GM21717 (cell line): ENCODE results near the gene TASP1.

ENCODE experiments used
- ATAC-seq: cut with Tn5 transposase; IDR thresholded peaks from one replicate; pipeline ENCODE4 v1.9.1; 2021; ENCODE audit warnings: mild to moderate bottlenecking, moderate library complexity; ENCODE audit not compliant: unreplicated experiment

TASP1 gene

DNA sequence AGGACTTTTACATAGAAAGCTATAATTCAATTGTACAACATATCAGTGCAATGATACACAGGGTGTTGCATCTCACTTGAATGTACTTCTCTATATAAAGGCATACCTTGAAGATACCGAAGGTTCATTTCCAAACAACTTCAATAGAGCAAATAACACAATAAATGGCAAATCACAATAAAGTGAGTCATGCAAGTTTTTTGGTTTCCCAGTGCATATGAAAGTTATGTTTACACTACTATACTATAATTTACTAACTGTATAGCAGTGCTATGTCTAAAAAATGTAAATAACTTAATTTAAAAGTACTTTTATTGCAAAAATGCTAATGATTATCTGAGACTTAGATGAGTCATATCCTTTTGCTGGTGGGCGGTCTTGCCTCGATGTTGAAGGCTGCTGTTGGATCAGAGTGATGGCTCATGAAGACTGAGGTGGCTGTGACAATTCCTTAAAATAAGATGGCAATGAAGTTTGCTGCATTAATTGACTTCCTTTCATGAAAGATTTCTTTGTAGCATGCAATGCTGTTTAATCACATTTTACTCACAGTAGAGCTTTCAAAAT, 188.8 kb downstream of the TASP1 start:
- no peak for ATAC-seq

GRCh38 chr20:13447385-13448180, 191.1 kb downstream of the TASP1 start:
- ATAC-seq, result no peak

DNA sequence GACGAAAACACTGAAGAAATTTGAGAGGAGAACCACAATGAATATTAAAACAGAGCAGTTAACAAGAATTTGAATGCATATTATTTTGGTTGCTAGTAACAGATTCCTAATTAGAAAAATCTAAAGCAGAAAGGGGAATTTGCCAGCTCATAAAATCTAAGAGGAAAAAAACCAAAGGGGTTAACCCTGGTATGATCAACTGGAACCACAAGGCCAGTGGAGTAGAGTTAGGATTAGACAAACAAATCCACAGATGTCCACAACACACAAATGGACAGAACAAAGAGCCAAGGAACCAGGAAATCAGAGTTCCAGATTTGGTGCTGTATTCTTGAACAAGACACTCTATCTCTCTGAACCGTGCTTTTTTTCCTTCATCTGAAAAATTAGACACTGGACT, 195.0 kb downstream of the TASP1 start:
- ATAC-seq, result no peak

- ATAC-seq, result no peak
Measured at GRCh38 chr20:13442986-13443385, 195.7 kb downstream of the TASP1 start.

- no peak for ATAC-seq
Measured at GRCh38 chr20:13441388-13441787, 197.3 kb downstream of the TASP1 start.

GRCh38 chr20:13436530-13436929, 202.2 kb downstream of the TASP1 start:
- no peak for ATAC-seq

- no peak for ATAC-seq
Measured at GRCh38 chr20:13432126-13432525, 206.6 kb downstream of the TASP1 start.

DNA sequence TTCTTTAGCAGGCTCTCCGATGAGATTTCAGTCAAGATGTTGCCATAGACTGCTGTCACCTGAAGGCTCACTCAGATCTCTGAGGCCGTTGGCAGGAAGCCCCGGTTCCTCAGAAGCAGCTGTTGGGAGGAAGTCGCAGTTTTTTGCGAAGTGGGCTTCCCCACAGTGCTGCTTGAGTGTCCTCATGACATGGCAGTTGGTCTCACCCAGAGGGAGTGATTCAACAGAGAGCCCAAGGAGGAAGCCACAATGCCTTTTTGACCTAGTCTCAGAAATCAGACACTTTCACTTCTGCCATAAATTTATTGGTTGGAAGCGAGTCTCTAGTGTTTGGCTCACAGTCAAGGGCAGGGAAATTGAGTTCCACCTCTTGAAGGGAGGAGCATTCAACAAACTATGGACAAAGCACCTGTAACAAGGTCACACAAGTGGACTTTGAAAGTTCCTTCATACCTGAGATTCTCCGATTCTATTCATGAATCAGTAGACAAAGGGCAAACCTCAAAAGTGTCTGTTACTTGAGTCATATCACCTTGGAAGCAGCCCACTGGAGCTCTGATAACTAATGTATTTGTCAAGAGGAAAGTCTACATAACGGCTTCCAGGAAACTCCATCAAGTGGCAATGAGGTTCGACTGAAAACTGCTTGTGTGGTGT, 208.3 kb downstream of the TASP1 start:
- ATAC-seq, result no peak

DNA sequence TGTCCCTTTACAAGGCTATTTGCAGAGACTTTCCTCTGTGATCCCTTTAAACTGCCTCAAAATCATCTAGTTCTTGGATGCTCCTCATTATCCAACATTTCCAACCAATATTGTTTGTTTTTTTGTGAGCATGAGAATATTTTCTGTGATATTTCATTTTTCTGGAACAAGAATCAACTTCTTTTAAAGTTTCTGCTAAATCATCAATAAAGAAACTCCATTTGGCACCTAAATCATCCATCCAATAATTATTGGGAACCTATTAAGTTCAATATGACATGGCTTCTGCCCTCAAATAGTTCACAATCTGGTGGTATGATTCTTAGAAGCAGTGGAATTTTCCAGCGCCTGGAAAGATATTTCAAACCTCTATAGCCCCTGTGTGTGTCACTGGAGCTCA, 210.0 kb downstream of the TASP1 start:
- no peak for ATAC-seq

DNA sequence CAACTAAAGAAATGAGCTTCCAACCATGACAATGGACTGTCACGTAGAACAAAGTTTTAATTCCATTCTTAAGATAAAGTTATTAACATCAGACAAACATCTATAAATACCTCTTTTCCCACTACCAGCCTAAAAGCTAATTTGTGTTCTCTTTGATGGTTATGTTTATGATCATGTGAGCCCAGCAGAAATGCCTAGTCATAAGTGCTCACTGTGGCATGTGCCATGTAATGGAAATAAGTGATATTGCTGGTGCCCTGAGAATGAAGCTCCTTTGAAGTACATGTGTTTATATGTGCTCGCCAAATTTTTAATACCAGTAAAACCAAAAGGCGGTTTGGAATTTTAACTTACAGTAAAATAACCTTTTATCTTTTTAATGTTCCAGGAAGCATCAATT, 211.9 kb downstream of the TASP1 start:
- ATAC-seq, result no peak

- ATAC-seq, result no peak
Measured at GRCh38 chr20:13425381-13426135, 213.2 kb downstream of the TASP1 start.

DNA sequence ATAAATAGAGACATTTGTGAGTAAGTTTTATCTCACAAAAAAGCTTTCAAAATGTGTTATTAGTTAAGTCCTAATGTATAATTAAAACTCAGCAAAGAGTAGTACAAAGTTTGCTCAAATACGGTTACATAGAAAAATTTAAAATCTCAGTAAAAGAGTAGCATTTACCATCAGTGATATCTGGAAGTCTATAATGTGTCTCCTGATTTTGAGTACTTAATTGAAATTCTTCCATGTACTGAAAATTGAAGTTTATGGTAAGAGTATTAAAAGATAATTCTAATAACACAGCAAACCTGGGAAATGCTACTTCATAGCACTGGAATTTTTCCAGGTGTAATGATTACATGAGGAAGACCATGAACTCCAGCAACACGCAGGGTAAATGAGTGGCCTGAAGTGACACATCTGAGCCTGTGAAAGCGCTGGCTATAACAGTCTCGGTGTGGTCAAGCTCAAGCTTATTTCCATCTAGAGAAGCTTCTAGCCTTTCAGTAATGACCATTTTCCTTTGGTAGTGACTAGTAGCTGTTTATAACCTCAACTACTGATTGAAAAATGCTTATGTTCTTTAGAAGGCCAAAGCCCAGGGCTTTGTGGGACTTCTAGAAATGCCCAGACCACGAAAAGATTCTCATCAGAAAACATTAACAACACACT, 214.4 kb downstream of the TASP1 start:
- no peak for ATAC-seq

- no peak for ATAC-seq
Measured at GRCh38 chr20:13423472-13424173, 215.1 kb downstream of the TASP1 start.

DNA sequence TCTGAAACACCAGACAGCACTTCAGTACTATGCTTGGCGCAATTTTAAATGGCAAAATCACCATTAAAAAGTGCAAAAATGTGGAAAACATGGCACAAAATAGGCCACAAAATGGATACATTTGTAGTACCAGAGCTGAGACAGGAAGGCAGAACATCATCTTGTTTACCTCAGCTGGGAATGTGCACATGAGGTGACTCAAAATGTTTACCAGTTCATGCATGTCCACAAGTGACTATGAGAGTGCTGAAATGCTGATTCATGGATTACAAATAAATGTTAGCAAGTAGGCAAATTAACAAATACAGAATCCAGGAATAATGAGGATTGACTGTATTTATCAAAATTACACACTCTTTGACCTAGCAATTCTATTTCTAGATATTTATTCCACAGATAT, 216.1 kb downstream of the TASP1 start:
- ATAC-seq, result no peak

- no peak for ATAC-seq
Measured at GRCh38 chr20:13420625-13421024, 218.1 kb downstream of the TASP1 start.

- no peak for ATAC-seq
Measured at GRCh38 chr20:13419477-13419876, 219.3 kb downstream of the TASP1 start.

DNA sequence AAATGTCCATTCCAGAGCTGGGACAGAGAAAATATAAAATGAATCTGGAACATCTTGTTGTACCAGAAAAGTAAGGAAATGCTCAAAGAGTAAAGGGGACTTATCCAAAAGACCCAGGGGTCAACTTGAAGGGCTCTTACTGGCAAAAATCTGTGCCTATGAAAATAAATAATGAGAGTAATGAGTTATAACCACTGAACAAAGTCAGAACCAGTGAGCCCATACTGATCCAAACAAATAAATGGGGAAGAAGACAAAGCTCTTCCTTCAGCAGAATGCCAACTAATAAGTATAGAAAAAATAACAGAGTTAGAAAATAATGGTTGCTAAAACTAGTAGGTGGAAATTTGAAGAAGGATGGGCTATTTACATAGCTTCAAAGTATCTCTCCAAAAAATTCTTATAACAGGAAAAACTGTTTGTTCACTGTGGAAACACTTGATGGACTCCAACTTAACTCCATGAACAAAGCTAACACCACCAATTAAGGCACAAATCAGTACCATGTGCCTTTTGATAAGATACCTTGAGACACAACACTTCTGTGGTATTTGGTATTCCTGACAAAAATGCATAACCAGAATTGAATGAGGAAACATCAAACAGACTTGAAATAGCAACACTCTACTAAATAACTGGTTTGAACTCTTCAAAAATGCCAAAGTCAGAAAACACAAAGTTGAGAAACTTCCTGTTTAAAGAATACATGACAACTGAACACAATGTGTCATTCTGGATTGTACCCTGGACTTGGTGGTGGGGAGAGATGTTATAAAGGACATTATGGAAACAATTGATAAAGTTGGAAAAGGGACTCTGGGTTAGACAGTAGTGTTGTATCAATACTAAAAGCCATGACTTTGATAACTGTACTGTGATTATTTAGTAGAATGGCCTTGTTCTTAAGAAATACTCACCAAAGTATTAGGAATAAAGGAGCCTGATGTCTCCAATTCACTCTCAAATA, 220.2 kb downstream of the TASP1 start:
- no peak for ATAC-seq

GRCh38 chr20:13416531-13416930, 222.2 kb downstream of the TASP1 start:
- ATAC-seq, result no peak

DNA sequence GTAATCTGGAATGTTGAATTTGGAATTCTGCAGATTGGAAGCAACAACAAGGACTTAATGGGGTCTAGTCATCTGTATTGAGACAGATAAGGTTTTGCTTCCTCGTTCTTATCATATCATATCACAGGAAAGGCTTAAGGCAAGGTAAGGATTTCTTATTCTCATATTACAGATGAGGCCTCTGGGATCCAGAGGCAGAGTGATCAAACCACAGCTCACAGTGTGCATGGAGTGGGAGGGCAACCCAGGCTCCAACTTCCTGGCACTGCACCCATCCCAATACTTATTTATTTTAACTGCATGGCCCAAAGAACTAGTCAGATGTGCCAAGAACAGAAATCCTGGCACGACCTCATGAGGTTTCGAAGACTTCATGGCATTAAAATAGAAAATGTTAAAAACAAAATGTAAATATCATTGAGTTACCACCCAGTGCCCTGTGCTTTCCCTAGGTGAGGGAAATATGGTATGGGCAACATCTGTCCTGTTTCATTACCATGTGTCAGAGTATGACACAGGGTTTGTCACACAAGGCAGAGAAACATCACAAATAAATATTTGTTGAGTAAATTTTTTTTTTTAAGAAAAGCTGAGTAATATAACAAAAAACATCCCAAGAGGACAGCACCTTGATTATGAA, 225.8 kb downstream of the TASP1 start:
- no peak for ATAC-seq
